Measurements from ENCODE around the gene PALD1.
"Not testable (repeated sequence)": the region's sequence is repeated elsewhere in the genome, so short reads cannot be mapped to it uniquely, and the experiment has no call there.

Gene PALD1

DNA sequence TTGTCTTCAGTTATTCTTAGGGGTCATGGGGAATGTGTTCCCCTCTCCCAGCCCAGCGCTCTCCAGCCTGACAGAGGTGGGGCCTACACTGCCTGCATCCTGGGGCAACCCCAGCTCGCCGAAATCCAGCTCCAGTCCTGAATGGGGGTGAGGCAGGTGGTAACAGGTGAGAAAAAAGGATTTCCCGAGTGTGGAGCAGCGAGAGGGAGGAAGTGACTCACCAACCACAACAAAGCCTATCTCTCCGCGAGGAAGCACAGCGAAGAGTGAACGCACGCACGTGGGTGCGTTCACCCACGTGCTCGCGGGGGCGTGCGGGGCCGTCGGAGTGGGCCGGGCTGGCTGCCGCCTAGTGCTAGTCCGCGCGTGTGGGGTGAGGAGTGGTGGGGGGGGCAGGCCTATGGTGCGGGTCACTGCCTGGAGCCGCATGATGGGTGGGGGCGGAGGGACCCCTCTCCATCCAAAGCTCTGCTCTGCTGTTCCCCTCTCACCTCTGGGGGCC lies 855 bp upstream of the PALD1 start:
- Histone ChIP-seq H3K4me1 (ENCODE audit: control insufficient read depth, insufficient read depth, low read length) (peaks cover 7% of the 10 kb centered on the region), H3K36me3 (ENCODE audit: insufficient read depth, low read length) (no peaks in the 10 kb centered on the region), H3K9me3 (replicated peaks; ENCODE audit: low read length) (no peaks in the 10 kb centered on the region), H3K9ac (ENCODE audit: low read depth, low read length) (peak overlapping the region; percentile 63), H3K4me2 (ENCODE audit: low read length) (peak overlapping the region; percentile 86), H3K27me3 (ENCODE audit: control insufficient read depth, insufficient read depth, low read length) (peaks cover 76% of the 10 kb centered on the region), H3K4me3 (ENCODE audit: low read length) (peak overlapping the region; percentile 64)

DNA sequence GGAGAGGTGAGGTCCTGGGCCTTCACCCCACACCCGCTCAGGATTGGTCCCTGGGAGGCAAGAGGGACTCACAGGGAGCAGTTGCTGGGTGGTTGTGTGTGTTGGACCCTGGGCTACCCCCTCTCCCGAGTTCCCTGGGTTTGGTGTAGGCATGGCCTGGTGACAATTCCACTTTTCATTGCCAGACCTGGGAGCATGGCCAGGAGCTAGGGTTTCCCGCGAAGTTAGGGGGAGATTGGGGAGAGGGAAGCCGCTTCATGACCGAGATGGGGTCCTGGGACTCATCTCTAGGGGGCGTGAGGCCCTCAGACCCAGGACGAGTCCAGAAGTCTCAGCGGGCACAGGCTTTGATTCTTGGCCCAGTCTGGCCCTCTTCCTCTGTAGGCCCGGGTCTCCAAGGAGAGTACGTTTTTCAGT lies 606 bp downstream of the PALD1 start:
- peaks cover 74% of the 10 kb centered on the region for H3K27me3 ChIP-seq (ENCODE audit: control insufficient read depth, insufficient read depth, low read length)
- peak overlapping the region; percentile 86 for H3K4me2 ChIP-seq (ENCODE audit: low read length)
- H3K4me1 ChIP-seq (ENCODE audit: control insufficient read depth, insufficient read depth, low read length) = peaks cover 7% of the 10 kb centered on the region
- peak overlapping the region; percentile 64 for H3K4me3 ChIP-seq (ENCODE audit: low read length)
- H3K36me3 ChIP-seq (ENCODE audit: insufficient read depth, low read length) = no peaks in the 10 kb centered on the region
- no peaks in the 10 kb centered on the region for H3K9me3 ChIP-seq (replicated peaks; ENCODE audit: low read length)
- peak overlapping the region; percentile 63 for H3K9ac ChIP-seq (ENCODE audit: low read depth, low read length)

DNA sequence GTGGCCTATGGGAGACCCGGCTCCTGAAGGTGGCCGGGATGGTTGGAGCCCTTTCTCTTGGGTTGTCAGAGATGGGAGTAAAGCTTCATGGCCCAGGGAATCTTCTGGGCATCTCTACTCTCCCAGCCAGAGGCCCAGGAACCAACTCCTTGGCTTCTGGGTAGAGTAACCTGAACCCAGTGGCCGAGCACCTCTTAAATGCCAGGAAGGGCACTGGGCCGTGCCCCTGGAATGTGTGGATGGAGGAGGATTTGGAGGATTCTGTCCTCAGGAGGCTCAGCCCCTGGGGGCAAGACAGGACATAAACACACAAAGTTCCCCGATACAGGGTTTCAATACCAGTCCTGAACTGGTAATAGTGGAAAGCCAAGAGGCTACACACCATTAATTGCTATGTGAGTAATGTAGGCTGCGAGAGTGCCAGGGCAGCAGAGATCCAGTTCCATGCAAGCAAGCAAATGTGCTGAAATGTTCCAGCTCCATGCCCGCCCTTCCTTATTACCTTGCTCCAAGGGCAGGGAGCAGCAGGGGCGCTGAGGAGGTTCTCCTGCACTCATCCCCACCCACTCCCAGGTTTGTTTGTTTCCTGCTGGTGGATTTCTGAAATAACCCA lies 1.2 kb downstream of the PALD1 start:
- H3K36me3 ChIP-seq (ENCODE audit: insufficient read depth, low read length) = no peaks in the 10 kb centered on the region
- H3K9me3 ChIP-seq (replicated peaks; ENCODE audit: low read length) = no peaks in the 10 kb centered on the region
- H3K4me3 ChIP-seq (ENCODE audit: low read length) = no peak overlapping the region
- H3K9ac ChIP-seq (ENCODE audit: low read depth, low read length) = no peak overlapping the region
- H3K4me1 ChIP-seq (ENCODE audit: control insufficient read depth, insufficient read depth, low read length) = peaks cover 7% of the 10 kb centered on the region
- no peak overlapping the region for H3K4me2 ChIP-seq (ENCODE audit: low read length)
- peaks cover 69% of the 10 kb centered on the region for H3K27me3 ChIP-seq (ENCODE audit: control insufficient read depth, insufficient read depth, low read length)

DNA sequence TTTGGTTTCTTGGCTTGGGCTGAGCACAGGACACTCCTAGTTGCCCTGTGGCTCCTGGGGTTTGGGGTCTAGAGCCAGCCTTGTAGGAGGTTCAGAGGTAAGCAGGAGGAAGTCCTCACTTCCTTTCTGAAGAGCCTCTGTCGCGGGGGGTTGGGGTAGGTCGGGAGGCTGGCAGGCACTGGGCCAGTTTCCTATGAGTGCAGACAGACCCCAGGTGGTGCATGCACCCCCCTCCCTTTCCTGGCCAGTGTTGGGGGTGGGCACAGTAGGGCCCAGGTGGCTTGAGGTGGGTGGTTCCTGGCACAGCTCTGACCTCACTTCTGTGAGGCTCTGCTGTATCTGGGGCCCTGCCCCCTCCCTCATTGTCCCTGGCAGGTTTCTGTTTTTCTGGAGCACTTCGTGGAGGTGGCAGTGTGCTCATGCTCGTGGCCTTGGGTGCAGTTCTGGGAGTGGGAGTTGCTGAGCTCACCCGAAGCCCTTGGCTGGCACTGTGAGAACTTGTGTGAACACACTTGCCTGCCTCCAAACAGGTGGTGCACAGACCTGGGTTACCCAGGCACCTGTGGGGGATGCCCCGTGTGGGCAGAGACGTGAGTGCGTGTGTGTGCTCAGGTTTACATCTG lies 1.8 kb downstream of the PALD1 start:
- H3K4me1 ChIP-seq (ENCODE audit: control insufficient read depth, insufficient read depth, low read length) = peaks cover 7% of the 10 kb centered on the region
- no peak overlapping the region for H3K4me3 ChIP-seq (ENCODE audit: low read length)
- no peaks in the 10 kb centered on the region for H3K9me3 ChIP-seq (replicated peaks; ENCODE audit: low read length)
- no peak overlapping the region for H3K9ac ChIP-seq (ENCODE audit: low read depth, low read length)
- H3K36me3 ChIP-seq (ENCODE audit: insufficient read depth, low read length) = no peaks in the 10 kb centered on the region
- H3K4me2 ChIP-seq (ENCODE audit: low read length) = no peak overlapping the region
- peaks cover 63% of the 10 kb centered on the region for H3K27me3 ChIP-seq (ENCODE audit: control insufficient read depth, insufficient read depth, low read length)

DNA sequence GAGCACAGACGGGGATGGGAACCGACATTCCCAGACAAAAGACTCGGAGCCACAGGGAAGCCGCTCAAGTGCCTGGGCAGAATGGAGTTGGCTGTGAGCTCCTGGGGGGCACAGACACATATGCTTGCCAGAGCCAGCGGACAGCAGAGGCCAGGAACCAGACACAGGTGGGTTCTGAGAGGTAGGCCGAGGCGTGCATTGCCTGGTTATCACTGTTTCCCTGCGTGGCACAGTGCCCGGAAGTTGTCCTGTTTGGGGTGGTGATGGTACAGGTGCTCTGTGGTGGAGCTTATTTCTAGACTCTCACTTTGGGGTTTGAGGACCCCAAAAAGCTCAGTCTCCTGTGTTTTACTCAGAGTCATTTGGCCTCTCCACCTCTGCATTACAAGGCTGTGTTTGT lies 2.5 kb downstream of the PALD1 start:
- Histone ChIP-seq H3K27me3 (ENCODE audit: control insufficient read depth, insufficient read depth, low read length) (peaks cover 59% of the 10 kb centered on the region), H3K4me2 (ENCODE audit: low read length) (no peak overlapping the region), H3K9me3 (replicated peaks; ENCODE audit: low read length) (no peaks in the 10 kb centered on the region), H3K4me3 (ENCODE audit: low read length) (no peak overlapping the region), H3K4me1 (ENCODE audit: control insufficient read depth, insufficient read depth, low read length) (peaks cover 7% of the 10 kb centered on the region), H3K36me3 (ENCODE audit: insufficient read depth, low read length) (no peaks in the 10 kb centered on the region), H3K9ac (ENCODE audit: low read depth, low read length) (no peak overlapping the region)

DNA sequence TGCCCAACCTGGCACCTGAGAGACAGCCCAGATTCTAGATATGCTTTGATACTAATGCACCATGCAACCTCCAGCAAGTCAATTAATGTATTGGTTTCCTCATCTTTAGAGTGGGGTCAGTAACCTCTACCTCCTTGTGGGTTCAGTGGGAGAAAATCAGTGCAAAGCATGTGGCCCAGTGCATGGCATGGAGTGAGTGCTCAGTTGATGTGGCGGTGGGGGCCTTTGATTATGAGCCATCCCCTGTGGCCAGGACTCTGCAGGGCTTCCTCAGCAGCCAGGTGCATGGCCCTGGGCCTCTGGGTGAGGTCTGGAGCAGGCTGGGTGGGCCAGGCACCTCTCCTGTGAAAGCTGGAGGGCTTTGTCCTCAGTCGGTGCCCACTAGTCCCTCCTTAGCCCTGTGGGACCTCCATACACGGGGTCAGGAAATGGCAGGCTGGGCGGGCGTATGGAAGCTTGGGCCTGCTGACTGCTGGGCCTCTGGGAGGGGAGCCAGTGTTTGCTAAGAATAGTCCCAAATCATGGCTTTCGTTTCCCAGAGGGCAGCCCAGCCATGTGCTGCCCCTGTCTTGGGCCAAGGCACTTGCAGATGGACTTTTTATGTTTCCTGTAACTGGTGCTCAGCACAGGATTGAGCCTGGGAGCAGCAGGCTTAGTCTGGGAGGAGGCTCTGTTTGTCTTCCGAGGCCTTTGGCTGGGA lies 3.4 kb downstream of the PALD1 start:
- Histone ChIP-seq H3K4me2 (ENCODE audit: low read length) (no peak overlapping the region), H3K9ac (ENCODE audit: low read depth, low read length) (no peak overlapping the region), H3K4me3 (ENCODE audit: low read length) (no peak overlapping the region), H3K4me1 (ENCODE audit: control insufficient read depth, insufficient read depth, low read length) (peaks cover 7% of the 10 kb centered on the region), H3K27me3 (ENCODE audit: control insufficient read depth, insufficient read depth, low read length) (peaks cover 50% of the 10 kb centered on the region), H3K36me3 (ENCODE audit: insufficient read depth, low read length) (no peaks in the 10 kb centered on the region), H3K9me3 (replicated peaks; ENCODE audit: low read length) (no peaks in the 10 kb centered on the region)

DNA sequence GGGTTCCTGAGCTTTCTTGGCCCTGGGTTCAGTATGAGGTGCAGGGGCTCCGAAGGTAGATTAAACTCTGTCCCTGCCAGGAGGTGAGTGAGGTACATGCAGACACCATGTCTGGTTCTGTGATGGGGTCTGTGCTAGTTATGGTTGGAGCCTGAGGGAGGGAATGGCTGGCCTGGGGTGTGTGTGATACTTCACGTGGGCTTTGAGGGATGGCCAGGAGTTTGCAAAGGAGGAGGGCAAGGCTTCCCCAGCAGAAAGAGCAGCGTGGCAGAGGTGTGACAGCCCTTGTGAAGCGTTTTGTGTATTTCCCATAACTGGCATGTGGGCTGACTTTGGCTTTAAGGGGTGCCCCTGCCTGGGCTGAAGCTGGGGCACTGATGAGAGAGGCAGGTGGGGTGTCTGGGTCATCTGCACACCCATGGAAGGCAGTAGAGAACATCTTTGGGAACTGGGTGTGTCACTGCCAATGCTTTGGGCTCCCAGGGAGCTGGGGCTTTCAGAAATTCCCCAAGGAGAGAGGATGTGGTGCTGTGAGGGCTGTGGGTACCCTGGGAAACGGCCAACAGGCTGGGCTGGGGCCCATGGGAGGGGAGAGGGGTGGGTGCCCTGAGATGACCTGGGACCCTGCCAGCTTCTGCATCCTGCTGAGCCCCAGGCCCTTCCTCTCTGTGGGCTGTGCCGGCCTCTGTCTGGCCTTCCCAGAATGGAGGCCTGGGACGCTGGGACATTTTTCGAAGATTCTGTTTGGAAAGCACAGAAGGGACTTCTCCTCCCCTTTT lies 4.6 kb downstream of the PALD1 start:
- H3K4me3 ChIP-seq (ENCODE audit: low read length) = no peak overlapping the region
- H3K36me3 ChIP-seq (ENCODE audit: insufficient read depth, low read length) = no peaks in the 10 kb centered on the region
- no peak overlapping the region for H3K4me2 ChIP-seq (ENCODE audit: low read length)
- peaks cover 2% of the 10 kb centered on the region for H3K4me1 ChIP-seq (ENCODE audit: control insufficient read depth, insufficient read depth, low read length)
- H3K9me3 ChIP-seq (replicated peaks; ENCODE audit: low read length) = no peaks in the 10 kb centered on the region
- peaks cover 39% of the 10 kb centered on the region for H3K27me3 ChIP-seq (ENCODE audit: control insufficient read depth, insufficient read depth, low read length)
- no peak overlapping the region for H3K9ac ChIP-seq (ENCODE audit: low read depth, low read length)

DNA sequence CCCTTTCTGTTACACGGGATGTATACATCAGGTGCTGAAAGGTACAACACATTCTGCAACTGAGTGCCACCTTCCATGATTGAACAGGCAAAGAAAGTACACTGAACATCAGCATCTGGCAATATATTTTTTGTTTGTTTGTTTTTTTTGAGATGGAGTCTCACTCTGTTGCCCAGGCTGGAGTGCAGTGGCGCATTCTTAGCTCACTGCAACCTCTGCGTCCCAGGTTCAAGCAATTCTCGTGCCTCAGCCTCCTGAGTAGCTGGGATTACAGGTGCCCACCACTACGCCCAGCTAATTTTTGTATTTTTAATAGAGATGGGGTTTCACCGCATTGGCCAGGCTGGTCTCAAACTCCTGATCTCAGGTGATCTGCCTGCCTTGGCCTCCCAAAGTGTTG lies 5.3 kb downstream of the PALD1 start:
- not testable (repeated sequence) for H3K4me2 ChIP-seq (ENCODE audit: low read length)

DNA sequence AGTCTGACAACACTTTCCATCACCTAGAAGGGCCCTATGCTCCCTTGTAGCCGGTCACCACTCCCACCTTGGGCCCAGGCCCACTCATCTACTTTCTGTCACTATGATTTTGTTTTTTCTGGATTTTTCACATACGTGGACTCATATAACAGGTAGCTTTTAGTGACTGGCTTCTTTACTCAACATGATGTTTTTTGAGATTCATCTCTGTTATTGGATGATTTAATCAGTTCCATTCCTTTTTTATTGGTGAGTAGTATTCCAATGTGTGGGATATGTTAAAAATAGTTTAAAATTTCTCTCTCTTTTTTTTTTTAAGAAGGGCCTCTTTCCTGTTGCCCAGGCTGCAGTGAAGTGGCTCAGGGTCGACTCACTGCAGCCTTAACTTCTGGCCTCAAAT lies 9.3 kb downstream of the PALD1 start:
- Histone ChIP-seq H3K36me3 (ENCODE audit: insufficient read depth, low read length) (no peaks in the 10 kb centered on the region), H3K9ac (ENCODE audit: low read depth, low read length) (no peak overlapping the region), H3K4me1 (ENCODE audit: control insufficient read depth, insufficient read depth, low read length) (no peaks in the 10 kb centered on the region), H3K4me2 (ENCODE audit: low read length) (no peak overlapping the region), H3K4me3 (ENCODE audit: low read length) (no peak overlapping the region), H3K27me3 (ENCODE audit: control insufficient read depth, insufficient read depth, low read length) (peaks cover 12% of the 10 kb centered on the region), H3K9me3 (replicated peaks; ENCODE audit: low read length) (no peaks in the 10 kb centered on the region)

More for the DNA sequence above, 5.3 kb downstream of the PALD1 start:
- H3K36me3 ChIP-seq (ENCODE audit: insufficient read depth, low read length); H3K4me3 ChIP-seq (ENCODE audit: low read length); H3K9me3 ChIP-seq (replicated peaks; ENCODE audit: low read length); H3K4me1 ChIP-seq (ENCODE audit: control insufficient read depth, insufficient read depth, low read length); H3K9ac ChIP-seq (ENCODE audit: low read depth, low read length): not testable (repeated sequence)
- H3K27me3 ChIP-seq (ENCODE audit: control insufficient read depth, insufficient read depth, low read length) = peaks cover 34% of the 10 kb centered on the region

DNA sequence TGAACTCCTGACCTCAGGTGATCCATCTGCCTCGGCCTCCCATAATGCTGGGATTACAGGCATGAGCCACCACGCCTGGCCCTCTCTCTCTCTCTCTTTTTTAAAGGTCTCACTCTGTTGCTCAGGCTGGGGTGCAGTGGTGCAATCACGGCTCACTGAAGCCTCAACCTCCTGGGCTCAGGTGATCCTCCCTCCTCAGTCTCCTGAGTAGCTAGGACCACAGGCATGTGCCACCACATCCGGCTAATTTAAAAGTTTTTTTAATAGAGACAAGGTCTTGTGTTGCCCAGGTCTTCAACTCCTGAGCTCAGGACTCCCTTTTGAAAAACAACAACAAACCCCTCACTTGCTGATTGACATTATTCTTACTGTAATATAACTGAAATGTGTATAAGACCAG lies 11.6 kb downstream of the PALD1 start:
- H3K27me3 ChIP-seq (ENCODE audit: control insufficient read depth, insufficient read depth, low read length) = peaks cover 13% of the 10 kb centered on the region
- no peak overlapping the region for H3K4me3 ChIP-seq (ENCODE audit: low read length)
- no peaks in the 10 kb centered on the region for H3K4me1 ChIP-seq (ENCODE audit: control insufficient read depth, insufficient read depth, low read length)
- H3K9me3 ChIP-seq (replicated peaks; ENCODE audit: low read length) = no peaks in the 10 kb centered on the region
- H3K36me3 ChIP-seq (ENCODE audit: insufficient read depth, low read length) = no peaks in the 10 kb centered on the region
- H3K4me2 ChIP-seq (ENCODE audit: low read length) = no peak overlapping the region
- H3K9ac ChIP-seq (ENCODE audit: low read depth, low read length) = no peak overlapping the region

DNA sequence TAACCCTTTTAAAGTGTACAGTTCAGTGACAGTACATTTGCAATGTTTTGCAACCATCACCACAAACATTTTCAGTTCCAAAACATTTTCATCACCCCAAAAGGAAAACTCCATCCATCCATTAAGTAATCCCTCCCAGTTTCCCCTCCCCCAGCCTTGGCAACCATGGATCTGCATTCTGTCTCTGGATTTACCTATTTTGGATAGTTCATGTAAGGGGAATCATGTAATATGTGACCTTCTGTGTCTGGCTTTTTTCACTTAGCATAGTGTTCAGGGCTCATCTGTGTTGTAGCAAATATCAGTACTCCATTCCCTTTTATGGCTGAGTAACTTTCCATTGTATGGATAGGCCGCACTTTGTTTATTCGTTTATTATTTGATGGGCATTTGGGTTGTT lies 13.0 kb downstream of the PALD1 start:
- Histone ChIP-seq H3K4me2 (ENCODE audit: low read length) (no peak overlapping the region), H3K9me3 (replicated peaks; ENCODE audit: low read length) (no peaks in the 10 kb centered on the region), H3K4me3 (ENCODE audit: low read length) (no peak overlapping the region)

More for the DNA sequence above, 13.0 kb downstream of the PALD1 start:
- Histone ChIP-seq H3K27me3 (ENCODE audit: control insufficient read depth, insufficient read depth, low read length) (peaks cover 23% of the 10 kb centered on the region), H3K9ac (ENCODE audit: low read depth, low read length) (no peak overlapping the region), H3K36me3 (ENCODE audit: insufficient read depth, low read length) (no peaks in the 10 kb centered on the region), H3K4me1 (ENCODE audit: control insufficient read depth, insufficient read depth, low read length) (no peaks in the 10 kb centered on the region)
